ENCODE data around the gene MARK3.

GRCh38 chr14:103392572-103392971, 7.4 kb downstream of the MARK3 start:
- TF ChIP-seq CTCF (IDR thresholded peaks at IDR 0.05; ENCODE audit: insufficient read depth, low read length) = no peak
- no peak for TF ChIP-seq REST (IDR thresholded peaks at IDR 0.05; ENCODE audit: insufficient replicate concordance, low read depth)
- no peak for TF ChIP-seq POLR2AphosphoS5 (IDR thresholded peaks at IDR 0.05; ENCODE audit: low read depth)
- TF ChIP-seq GABPA (IDR thresholded peaks at IDR 0.05; ENCODE audit: low read depth) = no peak
- no peak for TF ChIP-seq SPI1 (IDR thresholded peaks at IDR 0.05; ENCODE audit: borderline replicate concordance, low read depth)

All from HL-60 (cell line).